ENCODE results near the gene FCRL2.

FCRL2 gene

GRCh38 chr1:157799996-157800395 is 23.1 kb upstream of the FCRL2 start:
- DNase-seq (ENCODE audit: low read depth in 2 of 2) = no peak
- no peak for TF ChIP-seq CTCF (IDR thresholded peaks at IDR 0.05; ENCODE audit: low read depth, low read length)
- no peak overlapping the region for H3K4me3 ChIP-seq (replicated peaks in 1 of 2; ENCODE audit: low read depth in 2 of 2, low read length in 2 of 2)

- H3K4me3 ChIP-seq (replicated peaks in 1 of 2; ENCODE audit: low read depth in 2 of 2, low read length in 2 of 2) = no peak overlapping the region
- DNase-seq (ENCODE audit: low read depth in 2 of 2) = no peak
- TF ChIP-seq CTCF (IDR thresholded peaks at IDR 0.05; ENCODE audit: low read depth, low read length) = no peak
Measured at GRCh38 chr1:157798211-157798610, 21.3 kb upstream of the FCRL2 start.

GRCh38 chr1:157785248-157785647 is 8.3 kb upstream of the FCRL2 start:
- no peak overlapping the region for H3K4me3 ChIP-seq (replicated peaks in 1 of 2; ENCODE audit: low read depth in 2 of 2, low read length in 2 of 2)
- no peak for DNase-seq (ENCODE audit: low read depth in 2 of 2)
- no peak for TF ChIP-seq CTCF (IDR thresholded peaks at IDR 0.05; ENCODE audit: low read depth, low read length)

GRCh38 chr1:157784801-157785200 is 7.9 kb upstream of the FCRL2 start:
- no peak for DNase-seq (ENCODE audit: low read depth in 2 of 2)
- no peak for TF ChIP-seq CTCF (IDR thresholded peaks at IDR 0.05; ENCODE audit: low read depth, low read length)
- no peak overlapping the region for H3K4me3 ChIP-seq (replicated peaks in 1 of 2; ENCODE audit: low read depth in 2 of 2, low read length in 2 of 2)

GRCh38 chr1:157782931-157783330 is 6.0 kb upstream of the FCRL2 start:
- no peak for TF ChIP-seq CTCF (IDR thresholded peaks at IDR 0.05; ENCODE audit: low read depth, low read length)
- DNase-seq (ENCODE audit: low read depth in 2 of 2) = no peak

GRCh38 chr1:157781048-157781447 is 4.1 kb upstream of the FCRL2 start:
- TF ChIP-seq CTCF (IDR thresholded peaks at IDR 0.05; ENCODE audit: low read depth, low read length) = no peak
- no peak overlapping the region for H3K4me3 ChIP-seq (replicated peaks in 1 of 2; ENCODE audit: low read depth in 2 of 2, low read length in 2 of 2)
- no peak for DNase-seq (ENCODE audit: low read depth in 2 of 2)

More at GRCh38 chr1:157782931-157783330, 6.0 kb upstream of the FCRL2 start:
- H3K4me3 ChIP-seq (replicated peaks in 1 of 2; ENCODE audit: low read depth in 2 of 2, low read length in 2 of 2) = no peak overlapping the region

- H3K4me3 ChIP-seq (replicated peaks in 1 of 2; ENCODE audit: low read depth in 2 of 2, low read length in 2 of 2) = no peak overlapping the region
- TF ChIP-seq CTCF (IDR thresholded peaks at IDR 0.05; ENCODE audit: low read depth, low read length) = no peak
- no peak for DNase-seq (ENCODE audit: low read depth in 2 of 2)
Measured at GRCh38 chr1:157775101-157775870, 1.6 kb downstream of the FCRL2 start.

Data from cardiac fibroblast (primary cell).